ENCODE results near the gene BCAS3.
"Not testable (repeated sequence)": the region's sequence is repeated elsewhere in the genome, so short reads cannot be mapped to it uniquely, and the experiment has no call there.

The BCAS3 gene

DNA sequence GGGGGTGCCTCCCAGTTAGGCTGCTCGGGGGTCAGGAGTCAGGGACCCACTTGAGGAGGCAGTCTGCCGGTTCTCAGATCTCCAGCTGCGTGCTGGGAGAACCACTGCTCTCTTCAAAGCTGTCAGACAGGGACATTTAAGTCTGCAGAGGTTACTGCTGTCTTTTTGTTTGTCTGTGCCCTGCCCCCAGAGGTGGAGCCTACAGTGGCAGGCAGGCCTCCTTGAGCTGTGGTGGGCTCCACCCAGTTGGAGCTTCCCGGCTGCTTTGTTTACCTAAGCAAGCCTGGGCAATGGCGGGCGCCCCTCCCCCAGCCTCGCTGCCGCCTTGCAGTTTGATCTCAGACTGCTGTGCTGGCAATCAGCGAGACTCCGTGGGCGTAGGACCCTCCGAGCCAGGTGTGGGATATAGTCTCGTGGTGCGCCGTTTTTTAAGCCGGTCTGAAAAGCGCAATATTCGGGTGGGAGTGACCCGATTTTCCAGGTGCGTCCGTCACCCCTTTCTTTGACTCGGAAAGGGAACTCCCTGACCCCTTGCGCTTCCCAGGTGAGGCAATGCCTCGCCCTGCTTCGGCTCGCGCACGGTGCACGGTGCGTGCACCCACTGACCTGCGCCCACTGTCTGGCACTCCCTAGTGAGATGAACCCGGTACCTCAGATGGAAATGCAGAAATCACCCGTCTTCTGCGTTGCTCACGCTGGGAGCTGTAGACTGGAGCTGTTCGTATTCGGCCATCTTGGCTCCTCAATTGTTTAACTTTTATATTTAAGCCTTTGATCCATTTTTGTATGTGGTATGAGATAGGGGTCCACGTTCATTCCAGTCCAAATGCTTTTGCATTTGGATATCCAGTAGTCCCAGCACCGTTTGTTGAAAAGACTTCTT, 209.3 kb downstream of the BCAS3 start:
- DNase-seq (ENCODE audit: low read depth): not testable (repeated sequence)

GRCh38 chr17:60887614-60888028, 210.0 kb downstream of the BCAS3 start:
- DNase-seq (ENCODE audit: low read depth): no peak

DNA sequence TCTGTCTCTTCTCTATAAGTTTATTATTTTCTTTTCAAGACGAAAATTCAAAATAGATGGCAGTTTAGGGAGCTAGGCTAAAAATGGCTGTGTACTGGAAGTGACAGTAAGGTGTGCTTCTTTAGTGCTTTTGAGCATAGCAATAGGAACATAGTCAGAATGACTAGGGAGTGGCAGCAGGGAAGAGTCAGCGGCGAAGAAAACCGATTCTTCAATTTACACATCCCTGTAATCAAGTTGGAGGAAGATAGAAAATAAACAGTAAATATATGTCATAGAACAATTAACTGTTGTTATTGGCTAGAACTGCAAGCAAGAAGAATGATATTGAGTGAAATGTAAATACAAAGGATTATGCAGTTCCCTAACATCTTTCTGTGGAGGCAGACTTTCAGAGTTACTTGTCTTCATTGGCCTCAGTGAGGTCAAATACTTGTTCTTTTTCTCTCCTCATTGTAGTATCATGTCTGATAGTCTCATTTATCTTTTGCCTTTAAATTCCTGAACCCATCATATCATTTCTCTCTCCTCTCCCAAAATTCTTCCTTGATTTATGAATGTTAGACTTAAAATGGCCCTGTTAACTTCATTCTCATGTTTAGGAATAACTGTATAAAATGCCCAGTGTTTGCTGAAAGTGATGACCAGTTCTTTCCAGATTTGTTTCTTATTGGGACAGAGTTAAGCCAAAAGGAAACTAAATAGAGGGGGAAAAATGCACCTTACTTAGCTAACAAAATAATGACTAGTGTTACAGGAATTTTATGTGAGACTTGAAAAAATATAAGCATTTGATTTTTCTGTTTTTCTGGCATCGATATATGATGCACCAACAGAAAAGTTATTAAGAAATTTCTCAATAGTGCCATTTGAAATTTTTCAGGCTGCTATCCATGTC, 211.4 kb downstream of the BCAS3 start:
- DNase-seq (ENCODE audit: low read depth): no peak

GRCh38 chr17:60891149-60891548, 213.5 kb downstream of the BCAS3 start:
- no peak for DNase-seq (ENCODE audit: low read depth)

DNA sequence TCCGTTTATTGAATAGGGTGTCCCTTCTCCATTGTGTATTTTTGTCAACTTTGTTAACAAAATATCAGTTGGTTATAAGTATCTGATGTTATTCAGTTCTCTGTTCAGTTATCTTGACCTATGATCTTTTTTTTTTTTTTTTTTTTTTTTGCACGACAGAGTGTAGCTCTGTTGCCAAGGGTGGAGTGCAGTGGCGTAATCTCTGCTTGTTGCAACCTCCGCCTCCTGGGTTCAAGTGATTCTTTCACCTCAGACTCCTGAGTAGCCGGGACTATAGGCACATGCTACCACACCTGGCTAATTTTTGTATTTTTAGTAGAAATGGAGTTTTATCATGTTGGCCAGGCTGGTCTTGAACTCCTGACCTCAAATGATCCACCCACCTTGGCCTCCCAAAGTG, 215.8 kb downstream of the BCAS3 start:
- no peak for DNase-seq (ENCODE audit: low read depth)

DNA sequence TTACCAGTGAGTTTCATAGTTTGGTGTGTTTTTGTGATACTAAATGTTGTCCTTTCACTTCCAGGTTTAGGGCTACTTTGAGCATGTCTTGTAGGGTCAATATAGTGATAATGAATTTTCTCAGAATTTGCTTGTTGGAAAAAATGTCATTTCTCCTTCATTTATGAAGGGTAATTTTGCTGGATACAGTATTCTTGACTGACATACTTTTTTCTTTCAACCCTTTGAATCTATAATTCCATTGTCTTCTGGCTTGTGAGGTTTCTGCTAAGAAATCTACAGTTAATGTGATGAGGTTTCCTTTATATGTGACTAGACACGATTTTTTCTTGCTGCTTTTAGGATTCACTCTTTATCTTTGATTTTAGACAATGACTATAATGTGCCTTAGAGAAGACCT, 219.3 kb downstream of the BCAS3 start:
- no peak for DNase-seq (ENCODE audit: low read depth)

GRCh38 chr17:60899115-60899514, 221.5 kb downstream of the BCAS3 start:
- no peak for DNase-seq (ENCODE audit: low read depth)

DNA sequence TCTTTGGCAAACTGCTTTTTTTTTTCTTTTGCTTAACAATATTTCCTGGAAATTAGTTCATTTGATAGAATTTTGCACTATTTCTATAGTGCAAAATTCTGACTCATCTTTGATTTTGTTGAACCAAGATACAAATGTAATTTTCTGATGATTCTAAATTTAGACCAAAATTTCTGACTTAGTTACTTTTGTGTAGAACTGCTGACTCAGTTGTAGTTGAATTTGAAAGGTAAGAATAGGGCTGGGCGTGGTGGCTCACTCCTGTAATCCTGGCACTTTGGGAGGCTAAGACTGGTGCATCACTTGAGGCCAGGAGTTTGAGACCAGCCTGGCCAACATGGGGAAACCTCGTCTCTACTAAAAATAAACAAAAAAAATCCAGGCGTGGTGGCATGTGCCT, 223.0 kb downstream of the BCAS3 start:
- DNase-seq (ENCODE audit: low read depth): no peak

- DNase-seq (ENCODE audit: low read depth): no peak
Measured at GRCh38 chr17:60901242-60901641, 223.6 kb downstream of the BCAS3 start.

GRCh38 chr17:60901806-60902205, 224.2 kb downstream of the BCAS3 start:
- DNase-seq (ENCODE audit: low read depth): no peak

DNA sequence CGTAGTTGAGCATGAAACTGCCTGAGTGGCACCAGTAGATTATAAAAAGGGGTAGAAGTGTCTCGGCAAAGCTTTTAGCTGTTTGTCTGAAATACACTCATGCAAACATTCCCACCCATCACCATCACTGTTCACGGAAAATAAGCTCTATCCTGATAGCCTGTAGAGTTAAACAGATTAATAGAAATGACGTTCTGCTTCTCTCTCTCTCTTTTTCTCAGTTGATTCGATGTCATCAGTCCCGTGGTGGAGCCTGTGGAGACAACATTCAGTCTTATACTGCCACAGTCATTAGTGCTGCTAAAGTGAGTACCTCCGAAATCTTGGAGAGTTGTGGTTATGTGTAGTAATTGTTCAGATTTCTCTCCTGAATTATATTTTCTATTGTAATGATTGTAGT, 224.7 kb downstream of the BCAS3 start:
- no peak for DNase-seq (ENCODE audit: low read depth)

DNA sequence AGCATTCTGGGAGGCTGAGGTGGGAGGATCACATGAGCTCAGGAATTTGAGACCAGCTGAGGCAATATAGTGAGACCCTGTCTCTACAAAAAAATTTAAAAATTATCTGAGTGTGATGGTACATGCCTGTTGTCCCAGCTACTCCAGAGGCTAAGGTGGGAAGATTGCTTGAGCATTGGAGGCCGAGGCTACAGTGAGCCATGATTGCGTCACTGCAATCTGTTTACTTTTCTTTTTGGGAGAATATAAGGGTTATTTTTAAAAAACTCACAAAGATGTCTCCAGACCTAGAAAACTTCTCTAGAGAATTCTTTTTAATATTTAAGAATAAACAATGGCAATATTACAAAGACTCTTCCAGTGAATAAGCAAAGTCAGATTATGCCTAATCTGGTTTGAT, 226.9 kb downstream of the BCAS3 start:
- DNase-seq (ENCODE audit: low read depth): no peak

GRCh38 chr17:60905709-60906108, 228.1 kb downstream of the BCAS3 start:
- DNase-seq (ENCODE audit: low read depth): no peak

DNA sequence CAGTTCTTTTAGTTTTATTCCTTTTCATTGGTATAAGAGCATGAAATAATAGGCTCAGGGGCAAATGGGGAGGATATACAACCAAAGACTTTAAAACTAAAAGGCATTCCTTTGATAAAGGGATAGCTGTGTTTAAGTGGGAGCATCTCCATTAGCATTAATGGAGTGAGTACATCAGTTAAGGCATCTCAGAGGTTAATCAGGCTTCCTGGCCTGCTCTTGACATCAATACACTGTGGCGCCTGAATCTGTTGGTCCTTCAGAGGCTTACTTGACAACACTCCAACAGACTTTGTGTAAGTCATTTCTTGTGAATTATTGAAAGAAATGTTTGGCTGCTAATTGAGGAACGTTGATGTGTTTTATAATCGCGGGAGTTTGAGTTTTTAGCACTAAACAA, 230.7 kb downstream of the BCAS3 start:
- no peak for DNase-seq (ENCODE audit: low read depth)

- DNase-seq (ENCODE audit: low read depth): no peak
Measured at GRCh38 chr17:60909405-60909804, 231.8 kb downstream of the BCAS3 start.

DNA sequence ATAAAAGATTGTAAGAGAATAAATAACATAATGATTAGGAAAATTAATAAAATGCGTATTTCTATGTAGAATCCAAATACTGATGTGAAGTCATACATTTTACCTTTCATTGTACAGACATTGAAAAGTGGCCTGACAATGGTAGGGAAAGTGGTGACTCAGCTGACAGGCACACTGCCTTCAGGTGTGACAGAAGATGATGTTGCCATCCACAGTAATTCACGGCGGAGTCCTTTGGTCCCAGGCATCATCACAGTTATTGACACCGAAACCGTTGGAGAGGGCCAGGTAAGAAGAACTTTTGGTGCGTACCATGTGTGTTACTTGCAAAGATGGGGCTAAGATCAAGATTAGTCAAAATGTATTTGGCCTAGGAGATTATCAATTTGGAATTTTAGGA, 232.8 kb downstream of the BCAS3 start:
- no peak for DNase-seq (ENCODE audit: low read depth)

- no peak for DNase-seq (ENCODE audit: low read depth)
Measured at GRCh38 chr17:60914078-60914477, 236.4 kb downstream of the BCAS3 start.

- DNase-seq (ENCODE audit: low read depth): no peak
Measured at GRCh38 chr17:60916043-60916442, 238.4 kb downstream of the BCAS3 start.

DNA sequence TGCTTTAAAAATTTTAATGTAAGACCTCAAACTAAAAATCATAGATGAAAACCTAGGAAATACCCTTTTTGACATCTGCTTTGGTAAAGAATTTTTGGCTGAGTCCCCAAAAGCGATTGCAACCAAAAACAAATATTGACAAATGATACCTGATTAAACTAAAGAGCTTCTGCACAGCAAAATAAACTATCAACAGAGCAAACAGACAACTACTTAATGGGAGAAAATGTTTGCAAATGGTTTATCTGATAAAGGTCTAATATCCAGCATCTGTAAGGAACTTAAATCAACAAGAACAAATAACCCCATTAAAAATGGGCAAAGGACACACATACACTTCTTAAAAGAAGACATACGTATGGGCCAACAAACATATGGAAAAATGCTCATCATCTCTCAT, 242.5 kb downstream of the BCAS3 start:
- DNase-seq (ENCODE audit: low read depth): no peak

- no peak for DNase-seq (ENCODE audit: low read depth)
Measured at GRCh38 chr17:60923000-60923399, 245.3 kb downstream of the BCAS3 start.

- no peak for DNase-seq (ENCODE audit: low read depth)
Measured at GRCh38 chr17:60926466-60927183, 249.0 kb downstream of the BCAS3 start.

GRCh38 chr17:60933739-60934138, 256.1 kb downstream of the BCAS3 start:
- DNase-seq (ENCODE audit: low read depth): no peak
